ENCODE measurements around the gene RMND5B.

DNA sequence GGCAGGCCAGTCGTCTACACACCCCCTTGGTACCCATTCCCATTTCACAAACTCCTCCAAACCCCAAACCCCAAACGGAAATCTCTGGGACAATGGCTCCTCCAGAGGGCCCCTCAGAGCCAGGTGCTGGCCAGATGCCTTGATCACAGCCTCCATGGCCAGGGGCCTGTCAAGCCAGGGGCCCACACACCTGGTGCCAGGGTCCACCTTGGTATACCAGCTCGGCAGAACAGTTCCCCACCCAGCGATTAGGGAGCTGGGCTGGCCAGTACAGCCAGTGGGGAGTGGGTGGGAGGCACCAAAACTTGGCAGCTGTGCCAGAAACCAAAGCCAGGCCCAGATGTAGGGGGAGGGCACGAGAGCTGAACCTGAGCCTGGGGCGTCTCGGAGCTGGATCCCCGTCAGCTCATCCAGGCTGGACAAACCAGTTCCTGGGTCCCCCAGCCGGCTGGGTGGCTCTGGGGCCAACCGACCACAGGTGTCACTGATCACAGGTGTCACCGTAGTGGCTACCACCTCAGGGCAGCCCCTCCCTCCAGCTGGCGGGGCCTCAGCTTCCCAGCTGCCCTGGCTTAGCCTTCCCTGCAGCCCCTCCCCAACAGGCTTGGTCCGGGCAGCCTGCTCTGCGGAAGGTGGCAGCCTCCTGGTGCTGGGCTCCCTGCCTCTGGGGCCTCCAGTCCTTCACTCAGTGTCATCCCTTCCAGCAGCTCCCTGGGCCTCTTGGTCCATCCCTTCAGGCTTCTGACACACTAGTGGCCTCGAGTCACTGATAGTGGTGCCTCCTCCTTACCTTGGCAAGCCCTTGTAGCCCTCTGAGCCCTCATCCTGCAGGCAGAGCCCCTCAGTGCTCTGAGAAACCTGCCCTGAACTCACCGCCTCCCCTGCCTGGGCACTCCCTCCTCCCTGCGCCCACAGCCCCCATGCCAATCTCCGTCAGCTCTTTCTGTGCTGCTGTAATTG is 6.6 kb upstream of the RMND5B start:
- TF ChIP-seq ZFX (IDR thresholded peaks at IDR 0.05) = no peak
- TF ChIP-seq, protein P1, sequence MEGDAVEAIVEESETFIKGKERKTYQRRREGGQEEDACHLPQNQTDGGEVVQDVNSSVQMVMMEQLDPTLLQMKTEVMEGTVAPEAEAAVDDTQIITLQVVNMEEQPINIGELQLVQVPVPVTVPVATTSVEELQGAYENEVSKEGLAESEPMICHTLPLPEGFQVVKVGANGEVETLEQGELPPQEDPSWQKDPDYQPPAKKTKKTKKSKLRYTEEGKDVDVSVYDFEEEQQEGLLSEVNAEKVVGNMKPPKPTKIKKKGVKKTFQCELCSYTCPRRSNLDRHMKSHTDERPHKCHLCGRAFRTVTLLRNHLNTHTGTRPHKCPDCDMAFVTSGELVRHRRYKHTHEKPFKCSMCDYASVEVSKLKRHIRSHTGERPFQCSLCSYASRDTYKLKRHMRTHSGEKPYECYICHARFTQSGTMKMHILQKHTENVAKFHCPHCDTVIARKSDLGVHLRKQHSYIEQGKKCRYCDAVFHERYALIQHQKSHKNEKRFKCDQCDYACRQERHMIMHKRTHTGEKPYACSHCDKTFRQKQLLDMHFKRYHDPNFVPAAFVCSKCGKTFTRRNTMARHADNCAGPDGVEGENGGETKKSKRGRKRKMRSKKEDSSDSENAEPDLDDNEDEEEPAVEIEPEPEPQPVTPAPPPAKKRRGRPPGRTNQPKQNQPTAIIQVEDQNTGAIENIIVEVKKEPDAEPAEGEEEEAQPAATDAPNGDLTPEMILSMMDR (IDR thresholded peaks at IDR 0.05 in 2 of 3, conservative IDR thresholded peaks at IDR 0.05 in 1 of 3; ENCODE audit: borderline replicate concordance in 1 of 3, insufficient read depth in 1 of 3, low read depth in 2 of 3, low read length in 2 of 3) = no peak
- TF ChIP-seq EZH2phosphoT487 (IDR thresholded peaks at IDR 0.05; ENCODE audit: borderline replicate concordance) = no peak
- TF ChIP-seq POLR2AphosphoS5 (IDR thresholded peaks at IDR 0.05; ENCODE audit: low read depth, low read length) = no peak
- TF ChIP-seq ZNF274 (IDR thresholded peaks at IDR 0.05; ENCODE audit: low read depth, low read length) = no peak
- TF ChIP-seq, protein P2, sequence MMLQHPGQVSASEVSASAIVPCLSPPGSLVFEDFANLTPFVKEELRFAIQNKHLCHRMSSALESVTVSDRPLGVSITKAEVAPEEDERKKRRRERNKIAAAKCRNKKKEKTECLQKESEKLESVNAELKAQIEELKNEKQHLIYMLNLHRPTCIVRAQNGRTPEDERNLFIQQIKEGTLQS (IDR thresholded peaks at IDR 0.05) = no peak
- TF ChIP-seq POLR2A (IDR thresholded peaks at IDR 0.05; ENCODE audit: borderline replicate concordance, extremely low read depth, insufficient read depth, insufficient read length) = no peak
- no peak for TF ChIP-seq SP1 (IDR thresholded peaks at IDR 0.05; ENCODE audit: low read depth)
- no peak for TF ChIP-seq RAD21 (IDR thresholded peaks at IDR 0.05; ENCODE audit: low read depth)
- TF ChIP-seq, protein P3, sequence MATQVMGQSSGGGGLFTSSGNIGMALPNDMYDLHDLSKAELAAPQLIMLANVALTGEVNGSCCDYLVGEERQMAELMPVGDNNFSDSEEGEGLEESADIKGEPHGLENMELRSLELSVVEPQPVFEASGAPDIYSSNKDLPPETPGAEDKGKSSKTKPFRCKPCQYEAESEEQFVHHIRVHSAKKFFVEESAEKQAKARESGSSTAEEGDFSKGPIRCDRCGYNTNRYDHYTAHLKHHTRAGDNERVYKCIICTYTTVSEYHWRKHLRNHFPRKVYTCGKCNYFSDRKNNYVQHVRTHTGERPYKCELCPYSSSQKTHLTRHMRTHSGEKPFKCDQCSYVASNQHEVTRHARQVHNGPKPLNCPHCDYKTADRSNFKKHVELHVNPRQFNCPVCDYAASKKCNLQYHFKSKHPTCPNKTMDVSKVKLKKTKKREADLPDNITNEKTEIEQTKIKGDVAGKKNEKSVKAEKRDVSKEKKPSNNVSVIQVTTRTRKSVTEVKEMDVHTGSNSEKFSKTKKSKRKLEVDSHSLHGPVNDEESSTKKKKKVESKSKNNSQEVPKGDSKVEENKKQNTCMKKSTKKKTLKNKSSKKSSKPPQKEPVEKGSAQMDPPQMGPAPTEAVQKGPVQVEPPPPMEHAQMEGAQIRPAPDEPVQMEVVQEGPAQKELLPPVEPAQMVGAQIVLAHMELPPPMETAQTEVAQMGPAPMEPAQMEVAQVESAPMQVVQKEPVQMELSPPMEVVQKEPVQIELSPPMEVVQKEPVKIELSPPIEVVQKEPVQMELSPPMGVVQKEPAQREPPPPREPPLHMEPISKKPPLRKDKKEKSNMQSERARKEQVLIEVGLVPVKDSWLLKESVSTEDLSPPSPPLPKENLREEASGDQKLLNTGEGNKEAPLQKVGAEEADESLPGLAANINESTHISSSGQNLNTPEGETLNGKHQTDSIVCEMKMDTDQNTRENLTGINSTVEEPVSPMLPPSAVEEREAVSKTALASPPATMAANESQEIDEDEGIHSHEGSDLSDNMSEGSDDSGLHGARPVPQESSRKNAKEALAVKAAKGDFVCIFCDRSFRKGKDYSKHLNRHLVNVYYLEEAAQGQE (IDR thresholded peaks at IDR 0.05; ENCODE audit: low read depth) = no peak
- TF ChIP-seq CBX3 (IDR thresholded peaks at IDR 0.05; ENCODE audit: low read depth) = no peak

All from HCT116 (cell line).